ENCODE results near the gene LHX4.
A peak's percentile ranks its signal among the peaks of the same experiment; 100 is the strongest.

The LHX4 gene

GRCh38 chr1:180221462-180221861, 8.6 kb upstream of the LHX4 start:
- in situ Hi-C loops (cut with MboI; ENCODE audit: low pct_unique_long_range_greater_than_20kb, low sequenced_read_pairs, unreplicated experiment), result no loop called here
- TF ChIP-seq CTCF (IDR thresholded peaks at IDR 0.05; ENCODE audit: extremely low read depth, insufficient read depth, missing control alignments), result no peak
- DNase-seq (ENCODE audit: low spot score), result no peak

GRCh38 chr1:180224902-180225301, 5.2 kb upstream of the LHX4 start:
- no peak for TF ChIP-seq CTCF (IDR thresholded peaks at IDR 0.05; ENCODE audit: extremely low read depth, insufficient read depth, missing control alignments)
- in situ Hi-C loops (cut with MboI; ENCODE audit: low pct_unique_long_range_greater_than_20kb, low sequenced_read_pairs, unreplicated experiment), result no loop called here
- no peak for DNase-seq (ENCODE audit: low spot score)

GRCh38 chr1:180225403-180225802, 4.7 kb upstream of the LHX4 start:
- no peak for DNase-seq (ENCODE audit: low spot score)
- TF ChIP-seq CTCF (IDR thresholded peaks at IDR 0.05; ENCODE audit: extremely low read depth, insufficient read depth, missing control alignments), result no peak
- in situ Hi-C loops (cut with MboI; ENCODE audit: low pct_unique_long_range_greater_than_20kb, low sequenced_read_pairs, unreplicated experiment), result no loop called here

- TF ChIP-seq CTCF (IDR thresholded peaks at IDR 0.05; ENCODE audit: extremely low read depth, insufficient read depth, missing control alignments), result no peak
- DNase-seq (ENCODE audit: low spot score), result no peak
- in situ Hi-C loops (cut with MboI; ENCODE audit: low pct_unique_long_range_greater_than_20kb, low sequenced_read_pairs, unreplicated experiment), result no loop called here
These were observed 2.0 kb upstream of the LHX4 start for GRCh38 chr1:180227861-180228647.

- peak; percentile 64 for DNase-seq (ENCODE audit: low spot score)
- TF ChIP-seq CTCF (IDR thresholded peaks at IDR 0.05; ENCODE audit: extremely low read depth, insufficient read depth, missing control alignments), result no peak
- in situ Hi-C loops (cut with MboI; ENCODE audit: low pct_unique_long_range_greater_than_20kb, low sequenced_read_pairs, unreplicated experiment), result no loop called here
These were observed 1.2 kb upstream of the LHX4 start for GRCh38 chr1:180228648-180229482.

- peak; percentile 70 for DNase-seq (ENCODE audit: low spot score)
- no peak for TF ChIP-seq CTCF (IDR thresholded peaks at IDR 0.05; ENCODE audit: extremely low read depth, insufficient read depth, missing control alignments)
- in situ Hi-C loops (cut with MboI; ENCODE audit: low pct_unique_long_range_greater_than_20kb, low sequenced_read_pairs, unreplicated experiment), result no loop called here
These were observed 339 bp downstream of the LHX4 start for GRCh38 chr1:180230416-180230790.
